ENCODE results near the gene SRPX.

SRPX gene

GRCh38 chrX:38154340-38154739, 66.3 kb downstream of the SRPX start:
- no peak overlapping the region for H3K27ac ChIP-seq
- TF ChIP-seq CTCF (conservative IDR thresholded peaks at IDR 0.05) (no peak), ZFX (IDR thresholded peaks at IDR 0.05) (no peak)

GRCh38 chrX:38151441-38151840, 69.2 kb downstream of the SRPX start:
- H3K27ac ChIP-seq: no peak overlapping the region

DNA sequence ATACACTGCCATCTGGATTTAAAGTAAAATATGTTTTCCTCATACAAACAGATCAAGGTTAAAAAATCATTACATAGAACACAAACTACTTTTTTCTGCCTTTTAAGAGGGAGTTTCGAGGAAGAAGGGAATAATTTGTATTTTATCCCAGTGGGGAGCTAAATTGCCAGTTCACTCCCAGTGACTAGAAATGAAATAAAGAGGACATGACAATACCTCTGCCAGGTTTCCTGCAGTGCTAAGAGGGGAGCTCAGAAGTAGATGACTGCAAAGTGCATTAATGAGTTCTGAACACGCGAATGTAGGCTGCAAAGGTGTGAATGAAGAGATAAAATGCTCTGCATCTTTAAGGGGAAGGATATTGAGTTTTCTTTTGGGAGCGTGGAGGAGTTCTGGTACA, 69.7 kb downstream of the SRPX start:
- TF ChIP-seq ZFX (IDR thresholded peaks at IDR 0.05) (no peak), CTCF (conservative IDR thresholded peaks at IDR 0.05) (no peak)
- H3K27ac ChIP-seq: no peak overlapping the region

More at GRCh38 chrX:38151441-38151840, 69.2 kb downstream of the SRPX start:
- TF ChIP-seq ZFX (IDR thresholded peaks at IDR 0.05): no peak
- no peak for TF ChIP-seq CTCF (conservative IDR thresholded peaks at IDR 0.05)

DNA sequence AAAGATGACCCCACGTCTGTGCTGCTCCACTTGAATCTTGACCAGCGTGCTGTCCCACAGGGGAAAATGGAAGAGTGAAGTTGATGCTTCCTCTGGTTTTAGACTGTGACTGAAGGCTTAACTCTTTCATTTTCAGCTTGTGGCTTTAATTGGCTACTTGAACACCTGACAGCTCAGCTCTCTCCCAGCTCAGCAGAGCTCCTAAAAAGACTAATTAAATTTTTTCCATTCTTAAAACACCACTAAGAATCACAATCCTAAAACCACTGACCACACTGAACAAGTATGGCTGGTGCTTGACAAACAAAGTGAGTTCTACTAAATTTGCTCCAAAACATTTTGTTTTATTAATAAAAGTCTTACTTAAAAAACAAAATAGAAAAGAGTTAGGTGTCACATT, 71.7 kb downstream of the SRPX start:
- no peak for TF ChIP-seq ZFX (IDR thresholded peaks at IDR 0.05)
- TF ChIP-seq CTCF (conservative IDR thresholded peaks at IDR 0.05): no peak
- H3K27ac ChIP-seq: no peak overlapping the region

DNA sequence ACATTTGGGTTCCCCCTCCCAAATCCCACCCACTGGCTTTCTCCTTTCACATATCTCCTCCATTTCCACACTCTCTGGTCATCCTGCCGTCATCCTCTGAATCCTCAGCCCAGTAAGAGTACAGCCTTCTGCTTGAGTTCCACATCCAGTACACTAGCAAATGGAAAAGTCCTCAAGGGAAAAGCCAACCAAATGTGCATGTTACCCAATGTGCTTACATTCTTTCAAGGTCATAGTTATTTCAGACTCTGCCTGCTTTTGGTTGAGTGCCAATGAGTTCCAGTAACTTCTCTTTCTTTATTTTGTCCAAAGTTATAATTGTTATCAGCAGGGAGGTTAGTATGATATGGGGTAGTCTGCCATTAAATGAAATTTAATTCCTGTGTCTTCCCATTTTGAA, 78.1 kb downstream of the SRPX start:
- no peak for TF ChIP-seq ZFX (IDR thresholded peaks at IDR 0.05)
- TF ChIP-seq CTCF (conservative IDR thresholded peaks at IDR 0.05): no peak
- H3K27ac ChIP-seq: no peak overlapping the region

DNA sequence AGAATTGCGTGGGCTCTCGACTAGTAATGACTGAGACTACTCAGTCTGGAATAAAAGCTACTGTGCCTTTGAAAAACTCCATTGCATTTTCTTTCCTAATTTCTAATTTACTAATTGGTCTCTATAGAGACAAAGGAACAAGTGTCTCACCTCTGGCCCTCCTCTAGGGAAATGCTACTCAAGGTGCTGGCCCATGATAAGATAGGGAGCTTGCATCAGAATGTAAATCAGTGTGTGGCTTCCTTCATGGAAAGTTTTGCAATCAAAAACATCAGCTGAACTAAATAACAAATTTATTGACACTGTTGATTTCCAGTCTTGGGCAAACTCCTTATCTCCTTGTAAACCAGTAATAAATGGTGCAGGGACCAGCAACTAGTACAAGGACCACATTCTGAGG, 81.8 kb downstream of the SRPX start:
- H3K27ac ChIP-seq: no peak overlapping the region
- TF ChIP-seq CTCF (conservative IDR thresholded peaks at IDR 0.05) (no peak), ZFX (IDR thresholded peaks at IDR 0.05) (no peak)

DNA sequence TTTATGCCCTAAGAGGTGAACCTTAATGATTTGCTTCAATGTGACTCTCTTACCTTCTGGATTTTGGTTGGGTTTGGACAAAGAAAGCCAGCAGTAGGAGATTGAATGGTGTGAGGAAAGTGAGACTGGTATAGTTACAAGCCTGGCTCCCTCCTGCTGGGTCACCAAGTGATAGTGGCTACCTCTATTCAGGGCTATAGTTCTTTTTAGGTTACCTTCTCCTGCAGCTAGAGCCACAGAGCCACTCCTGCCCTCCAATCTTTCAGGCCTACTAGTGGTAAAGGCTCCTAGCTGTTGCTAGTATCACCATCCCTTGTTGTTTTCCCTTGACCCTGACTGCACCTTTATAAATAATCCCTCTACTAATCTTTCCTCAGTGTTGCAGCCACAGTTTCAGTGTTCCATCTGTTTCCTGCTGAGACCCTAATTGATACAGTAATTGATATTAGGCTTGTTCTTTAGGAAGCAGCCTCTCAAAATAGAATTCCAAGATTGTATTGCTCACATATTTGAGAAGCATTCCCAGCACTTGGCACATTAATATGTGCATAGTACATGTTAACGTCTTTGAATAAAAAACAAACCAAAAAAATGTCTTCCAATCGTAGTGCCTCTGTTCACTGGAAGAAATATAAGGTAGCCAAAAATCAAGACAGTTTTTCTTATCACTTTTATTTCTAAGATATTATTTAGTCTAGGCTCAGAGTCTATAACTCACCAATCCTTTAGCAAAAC, 82.3 kb downstream of the SRPX start:
- no peak for TF ChIP-seq CTCF (conservative IDR thresholded peaks at IDR 0.05)
- no peak for TF ChIP-seq ZFX (IDR thresholded peaks at IDR 0.05)
- no peak overlapping the region for H3K27ac ChIP-seq
